ENCODE data around the gene CAT. TPM values are rescaled to one million over a fixed set of nuclear protein-coding genes. Genes with fewer than 3 reads are reported as not detected.

Gene CAT
- total RNA-seq, 4 donors from 2014 or later, result 107 to 150 (median 128) TPM

DNA sequence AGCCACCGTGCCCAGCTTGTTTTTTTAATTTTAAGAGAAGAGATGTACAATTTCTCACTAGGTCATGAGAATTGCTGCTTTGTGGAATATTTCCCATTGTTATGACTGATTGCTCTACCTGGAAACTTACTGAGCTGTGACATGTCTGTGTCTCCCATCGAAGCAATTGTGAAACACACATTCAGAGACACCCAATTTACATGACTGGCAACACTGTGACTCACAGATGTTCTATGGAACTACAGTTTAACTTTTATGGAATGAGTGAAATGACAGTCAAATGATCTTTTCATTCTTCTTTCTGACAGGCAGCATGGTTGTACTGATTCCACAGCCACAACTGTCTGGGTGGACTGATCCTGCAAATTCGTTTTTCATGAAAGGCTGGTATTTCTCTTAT lies 42.6 kb downstream of the CAT start:
- Histone ChIP-seq H3K4me1 (peaks cover 7 to 8% of the 10 kb centered on the region in 2 donors), H3K4me3 (no peak overlapping the region), H3K9me3 (no peaks in the 10 kb centered on the region), H3K36me3 (no peaks in the 10 kb centered on the region), H3K27me3 (no peaks in the 10 kb centered on the region), H3K27ac (no peak overlapping the region)
- in situ Hi-C loops (cut with MboI; ENCODE audit: low sequenced_read_pairs in 4 of 4), result loop anchor here (10.0 to 25.0 kb wide), 3 partner anchors 107 to 319 kb away; no protein-coding TSS in a partner anchor
- ATAC-seq, result no peak
- DNase-seq, result no peak
- intact Hi-C loops (cut with DNase I; ENCODE audit: low total_unique reads), result no loop called here
- TF ChIP-seq POLR2A (IDR thresholded peaks at IDR 0.05), result no peak
- no peak for TF ChIP-seq CTCF (IDR thresholded peaks at IDR 0.05 in 4 of 5, conservative IDR thresholded peaks at IDR 0.05 in 1 of 5)

- DNase-seq, result no peak
- intact Hi-C loops (cut with DNase I; ENCODE audit: low total_unique reads), result no loop called here
- Histone ChIP-seq H3K27me3 (no peaks in the 10 kb centered on the region), H3K27ac (no peak overlapping the region), H3K36me3 (no peaks in the 10 kb centered on the region), H3K4me1 (peaks cover 7 to 8% of the 10 kb centered on the region in 2 donors), H3K4me3 (no peak overlapping the region), H3K9me3 (no peaks in the 10 kb centered on the region)
- in situ Hi-C loops (cut with MboI; ENCODE audit: low sequenced_read_pairs in 4 of 4), result loop anchor here (10.0 to 25.0 kb wide), 3 partner anchors 108 to 321 kb away; no protein-coding TSS in a partner anchor
- ATAC-seq, result no peak
- TF ChIP-seq CTCF (IDR thresholded peaks at IDR 0.05 in 4 of 5, conservative IDR thresholded peaks at IDR 0.05 in 1 of 5) (no peak), POLR2A (IDR thresholded peaks at IDR 0.05) (no peak)
These were observed 44.6 kb downstream of the CAT start for GRCh38 chr11:34483106-34483874.

DNA sequence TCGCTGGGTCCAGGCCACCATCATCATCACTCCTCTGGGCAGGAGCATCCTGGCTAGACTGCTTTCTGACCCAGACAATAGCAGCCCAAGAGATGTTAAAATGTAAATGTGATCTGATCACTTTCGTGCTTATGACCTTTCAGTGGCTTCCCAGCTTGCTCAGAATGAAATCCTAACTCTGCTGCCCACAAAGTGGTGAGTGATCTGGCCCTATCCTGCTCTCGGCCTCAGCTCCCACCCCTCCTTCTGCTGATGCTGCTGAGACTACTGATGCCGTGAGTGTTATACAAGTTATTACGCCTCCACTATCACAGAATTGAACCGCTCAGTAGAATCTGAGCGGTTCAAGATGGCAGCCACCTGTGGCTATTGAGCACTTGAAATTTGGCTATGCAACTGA lies 48.7 kb downstream of the CAT start:
- in situ Hi-C loops (cut with MboI; ENCODE audit: low sequenced_read_pairs in 4 of 4) (loop anchor here (10.0 to 25.0 kb wide), 3 partner anchors 113 to 325 kb away; no protein-coding TSS in a partner anchor), intact Hi-C loops (cut with DNase I; ENCODE audit: low total_unique reads) (no loop called here)
- no peak for ATAC-seq
- no peak for TF ChIP-seq POLR2A (IDR thresholded peaks at IDR 0.05)
- no peak for TF ChIP-seq CTCF (IDR thresholded peaks at IDR 0.05 in 4 of 5, conservative IDR thresholded peaks at IDR 0.05 in 1 of 5)
- Histone ChIP-seq H3K27me3 (no peaks in the 10 kb centered on the region), H3K4me1 (no peaks in the 10 kb centered on the region), H3K36me3 (no peaks in the 10 kb centered on the region), H3K9me3 (no peaks in the 10 kb centered on the region), H3K27ac (no peak overlapping the region), H3K4me3 (no peak overlapping the region)
- no peak for DNase-seq

GRCh38 chr11:34488855-34489557 lies 50.3 kb downstream of the CAT start:
- Histone ChIP-seq H3K27ac (no peak overlapping the region), H3K4me3 (no peak overlapping the region), H3K36me3 (no peaks in the 10 kb centered on the region), H3K27me3 (no peaks in the 10 kb centered on the region), H3K9me3 (no peaks in the 10 kb centered on the region), H3K4me1 (no peaks in the 10 kb centered on the region)
- intact Hi-C loops (cut with DNase I; ENCODE audit: low total_unique reads), result no loop called here
- no peak for DNase-seq
- no peak for ATAC-seq
- TF ChIP-seq CTCF (IDR thresholded peaks at IDR 0.05 in 4 of 5, conservative IDR thresholded peaks at IDR 0.05 in 1 of 5) (no peak), POLR2A (IDR thresholded peaks at IDR 0.05) (no peak)
- in situ Hi-C loops (cut with MboI; ENCODE audit: low sequenced_read_pairs in 4 of 4), result loop anchor here (10.0 to 25.0 kb wide), 3 partner anchors 114 to 327 kb away; no protein-coding TSS in a partner anchor

Data from gastrocnemius medialis (tissue), 4 donors.